Stomach (tissue), 4 donors: ENCODE results near the gene CDC42BPG.

Experiments used
- POLR2A ChIP-seq, 4 donors: fragments of 450-650 bp; IDR thresholded peaks; one replicate each; pipeline ENCODE4 v1.6.1; 2016; ENCODE audit warnings: antibody characterized with exemption in 4 of 4, control low read depth in 2 of 4, mild to moderate bottlenecking in 1 of 4, moderate library complexity in 1 of 4
- POLR2AphosphoS5 ChIP-seq, 3 donors: sonication (generic); formaldehyde crosslinking; IDR thresholded peaks; one replicate each; pipeline ENCODE4 v1.6.1; 2016; ENCODE audit warnings: antibody characterized with exemption in 3 of 3

- no peak for TF ChIP-seq POLR2A (IDR thresholded peaks at IDR 0.05)
- no peak for TF ChIP-seq POLR2AphosphoS5 (IDR thresholded peaks at IDR 0.05)
Measured at GRCh38 chr11:64877390-64878222, 33.2 kb upstream of the CDC42BPG start.
